Lower leg skin (tissue), 3 donors: ENCODE data around the gene GASK1A.

Experiments used
- CTCF ChIP-seq, 3 donors: fragments of 450-650 bp; IDR thresholded peaks; one replicate each; pipeline ENCODE4 v1.5.1; 2016; ENCODE audit warnings: antibody characterized with exemption in 3 of 3, mild to moderate bottlenecking in 3 of 3, moderate library complexity in 2 of 3
- POLR2A ChIP-seq, 2 donors: fragments of 450-650 bp; IDR thresholded peaks; one replicate each; pipeline ENCODE4 v1.6.1; 2016 to 2017; ENCODE audit warnings: antibody characterized with exemption in 2 of 2, mild to moderate bottlenecking in 1 of 2, moderate library complexity in 1 of 2

- no peak for TF ChIP-seq POLR2A (IDR thresholded peaks at IDR 0.05)
- TF ChIP-seq CTCF (IDR thresholded peaks at IDR 0.05) = no peak
Observed at GRCh38 chr3:43005981-43006380, 26.9 kb downstream of the GASK1A start.
